GM12878 (cell line): ENCODE measurements around the gene IER3.

Experiments used
- CBX5 ChIP-seq: sonication (generic); IDR thresholded peaks from 2 replicates; pipeline ENCODE4 v1.6.1; 2016; ENCODE audit warnings: low read depth, moderate library complexity, mild to moderate bottlenecking, inconsistent platforms
- DPF2 ChIP-seq: fragments of 450-650 bp; IDR thresholded peaks from 2 replicates; pipeline ENCODE4 v1.6.1; 2017; ENCODE audit warnings: mild to moderate bottlenecking
- POLR2AphosphoS5 ChIP-seq: IDR thresholded peaks from 2 replicates; pipeline ENCODE4 v1.6.1; 2011; ENCODE audit warnings: mild to moderate bottlenecking, low read length, inconsistent platforms
- SMARCA5 ChIP-seq: fragments of 450-650 bp; IDR thresholded peaks from 2 replicates; pipeline ENCODE4 v1.6.1; 2017; ENCODE audit warnings: mild to moderate bottlenecking
- SPI1 ChIP-seq: IDR thresholded peaks from 2 replicates; pipeline ENCODE4 v1.6.1; 2011; ENCODE audit warnings: low read depth, mild to moderate bottlenecking, low read length, moderate library complexity, borderline replicate concordance; ENCODE audit not compliant: insufficient read depth
- TF ChIP-seq, protein P1 (sequence below), 3 experiments: IDR thresholded peaks in 2 of 3; conservative IDR thresholded peaks in 1 of 3; 2 replicates each; pipeline ENCODE4 v1.5.1; 2011; ENCODE audit warnings: low read depth in 3 of 3, low read length in 3 of 3, mild to moderate bottlenecking in 3 of 3, control low read depth in 2 of 3, moderate library complexity in 2 of 3, inconsistent platforms in 1 of 3, mixed read lengths in 1 of 3; ENCODE audit not compliant: control insufficient read depth in 2 of 3, insufficient read depth in 1 of 3; ENCODE audit errors: extremely low read depth in 1 of 3
- TF ChIP-seq, protein P2 (sequence below): fragments of 450-650 bp; formaldehyde crosslinking; IDR thresholded peaks from 2 replicates; pipeline ENCODE4 v1.5.0; 2022; ENCODE audit warnings: mild to moderate bottlenecking, missing genetic modification characterization
- TF ChIP-seq, protein P3 (sequence below): fragments of 450-650 bp; IDR thresholded peaks from 2 replicates; pipeline ENCODE4 v1.6.1; 2014; ENCODE audit warnings: mild to moderate bottlenecking

DNA sequence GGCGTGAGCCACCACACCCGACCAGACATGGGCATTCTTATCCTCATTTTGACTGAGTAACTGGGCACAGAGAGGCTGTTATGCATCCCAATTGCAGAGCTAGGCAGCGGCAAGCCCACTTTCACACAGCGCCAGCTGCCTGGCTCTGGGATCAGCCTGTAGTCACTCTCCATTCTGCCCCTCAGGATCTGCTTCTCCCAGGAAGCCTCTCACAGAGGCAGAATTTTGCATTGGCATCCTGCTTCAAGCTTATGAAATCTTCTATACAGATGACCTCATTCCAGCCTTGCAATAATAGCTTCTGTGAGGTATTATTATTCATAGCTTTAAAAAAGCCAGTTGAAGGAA lies 37.0 kb upstream of the IER3 start:
- TF ChIP-seq, protein P1, sequence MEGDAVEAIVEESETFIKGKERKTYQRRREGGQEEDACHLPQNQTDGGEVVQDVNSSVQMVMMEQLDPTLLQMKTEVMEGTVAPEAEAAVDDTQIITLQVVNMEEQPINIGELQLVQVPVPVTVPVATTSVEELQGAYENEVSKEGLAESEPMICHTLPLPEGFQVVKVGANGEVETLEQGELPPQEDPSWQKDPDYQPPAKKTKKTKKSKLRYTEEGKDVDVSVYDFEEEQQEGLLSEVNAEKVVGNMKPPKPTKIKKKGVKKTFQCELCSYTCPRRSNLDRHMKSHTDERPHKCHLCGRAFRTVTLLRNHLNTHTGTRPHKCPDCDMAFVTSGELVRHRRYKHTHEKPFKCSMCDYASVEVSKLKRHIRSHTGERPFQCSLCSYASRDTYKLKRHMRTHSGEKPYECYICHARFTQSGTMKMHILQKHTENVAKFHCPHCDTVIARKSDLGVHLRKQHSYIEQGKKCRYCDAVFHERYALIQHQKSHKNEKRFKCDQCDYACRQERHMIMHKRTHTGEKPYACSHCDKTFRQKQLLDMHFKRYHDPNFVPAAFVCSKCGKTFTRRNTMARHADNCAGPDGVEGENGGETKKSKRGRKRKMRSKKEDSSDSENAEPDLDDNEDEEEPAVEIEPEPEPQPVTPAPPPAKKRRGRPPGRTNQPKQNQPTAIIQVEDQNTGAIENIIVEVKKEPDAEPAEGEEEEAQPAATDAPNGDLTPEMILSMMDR (IDR thresholded peaks at IDR 0.05 in 2 of 3, conservative IDR thresholded peaks at IDR 0.05 in 1 of 3; ENCODE audit: control insufficient read depth in 2 of 3, extremely low read depth in 1 of 3, insufficient read depth in 1 of 3, low read depth in 3 of 3, low read length in 3 of 3): no peak
- TF ChIP-seq POLR2AphosphoS5 (no peak), DPF2 (no peak), SMARCA5 (no peak), CBX5 (no peak), SPI1 (no peak)
- TF ChIP-seq, protein P2, sequence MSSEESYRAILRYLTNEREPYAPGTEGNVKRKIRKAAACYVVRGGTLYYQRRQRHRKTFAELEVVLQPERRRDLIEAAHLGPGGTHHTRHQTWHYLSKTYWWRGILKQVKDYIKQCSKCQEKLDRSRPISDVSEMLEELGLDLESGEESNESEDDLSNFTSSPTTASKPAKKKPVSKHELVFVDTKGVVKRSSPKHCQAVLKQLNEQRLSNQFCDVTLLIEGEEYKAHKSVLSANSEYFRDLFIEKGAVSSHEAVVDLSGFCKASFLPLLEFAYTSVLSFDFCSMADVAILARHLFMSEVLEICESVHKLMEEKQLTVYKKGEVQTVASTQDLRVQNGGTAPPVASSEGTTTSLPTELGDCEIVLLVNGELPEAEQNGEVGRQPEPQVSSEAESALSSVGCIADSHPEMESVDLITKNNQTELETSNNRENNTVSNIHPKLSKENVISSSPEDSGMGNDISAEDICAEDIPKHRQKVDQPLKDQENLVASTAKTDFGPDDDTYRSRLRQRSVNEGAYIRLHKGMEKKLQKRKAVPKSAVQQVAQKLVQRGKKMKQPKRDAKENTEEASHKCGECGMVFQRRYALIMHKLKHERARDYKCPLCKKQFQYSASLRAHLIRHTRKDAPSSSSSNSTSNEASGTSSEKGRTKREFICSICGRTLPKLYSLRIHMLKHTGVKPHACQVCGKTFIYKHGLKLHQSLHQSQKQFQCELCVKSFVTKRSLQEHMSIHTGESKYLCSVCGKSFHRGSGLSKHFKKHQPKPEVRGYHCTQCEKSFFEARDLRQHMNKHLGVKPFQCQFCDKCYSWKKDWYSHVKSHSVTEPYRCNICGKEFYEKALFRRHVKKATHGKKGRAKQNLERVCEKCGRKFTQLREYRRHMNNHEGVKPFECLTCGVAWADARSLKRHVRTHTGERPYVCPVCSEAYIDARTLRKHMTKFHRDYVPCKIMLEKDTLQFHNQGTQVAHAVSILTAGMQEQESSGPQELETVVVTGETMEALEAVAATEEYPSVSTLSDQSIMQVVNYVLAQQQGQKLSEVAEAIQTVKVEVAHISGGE (CRISPR knock-in tag): no peak
- TF ChIP-seq, protein P3, sequence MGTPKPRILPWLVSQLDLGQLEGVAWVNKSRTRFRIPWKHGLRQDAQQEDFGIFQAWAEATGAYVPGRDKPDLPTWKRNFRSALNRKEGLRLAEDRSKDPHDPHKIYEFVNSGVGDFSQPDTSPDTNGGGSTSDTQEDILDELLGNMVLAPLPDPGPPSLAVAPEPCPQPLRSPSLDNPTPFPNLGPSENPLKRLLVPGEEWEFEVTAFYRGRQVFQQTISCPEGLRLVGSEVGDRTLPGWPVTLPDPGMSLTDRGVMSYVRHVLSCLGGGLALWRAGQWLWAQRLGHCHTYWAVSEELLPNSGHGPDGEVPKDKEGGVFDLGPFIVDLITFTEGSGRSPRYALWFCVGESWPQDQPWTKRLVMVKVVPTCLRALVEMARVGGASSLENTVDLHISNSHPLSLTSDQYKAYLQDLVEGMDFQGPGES: no peak
